CD4-positive, alpha-beta T cell treated with Interleukin-15 for 1 hour (primary cell): ENCODE measurements around the gene ZSCAN16.
A peak's percentile ranks its signal among the peaks of the same experiment; 100 is the strongest.

Experiments
- DNase-seq: peaks from one replicate; pipeline ENCODE4 v3.0.0-alpha.2; 2020

The ZSCAN16 gene

DNA sequence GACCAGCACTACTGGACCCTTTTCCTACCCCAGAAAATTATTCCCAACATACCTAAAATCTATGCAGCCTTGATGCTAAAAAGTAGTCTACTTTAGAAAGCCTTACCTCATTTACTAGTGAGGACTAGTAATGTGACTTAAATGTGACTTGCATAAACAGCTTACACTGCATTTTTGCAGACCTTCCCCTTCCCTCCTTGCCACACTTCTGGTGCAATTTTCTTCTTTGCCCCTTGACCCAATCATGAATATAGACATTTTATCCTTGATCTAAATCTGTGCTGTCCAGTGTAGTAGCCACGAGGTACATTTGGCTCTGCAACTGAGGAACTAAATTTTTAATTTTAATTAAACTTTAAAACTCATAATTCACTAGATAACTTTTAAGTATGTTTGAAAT lies 10.3 kb downstream of the ZSCAN16 start:
- DNase-seq = no peak

- DNase-seq = no peak
Measured at GRCh38 chr6:28135393-28135792, 11.0 kb downstream of the ZSCAN16 start.

DNA sequence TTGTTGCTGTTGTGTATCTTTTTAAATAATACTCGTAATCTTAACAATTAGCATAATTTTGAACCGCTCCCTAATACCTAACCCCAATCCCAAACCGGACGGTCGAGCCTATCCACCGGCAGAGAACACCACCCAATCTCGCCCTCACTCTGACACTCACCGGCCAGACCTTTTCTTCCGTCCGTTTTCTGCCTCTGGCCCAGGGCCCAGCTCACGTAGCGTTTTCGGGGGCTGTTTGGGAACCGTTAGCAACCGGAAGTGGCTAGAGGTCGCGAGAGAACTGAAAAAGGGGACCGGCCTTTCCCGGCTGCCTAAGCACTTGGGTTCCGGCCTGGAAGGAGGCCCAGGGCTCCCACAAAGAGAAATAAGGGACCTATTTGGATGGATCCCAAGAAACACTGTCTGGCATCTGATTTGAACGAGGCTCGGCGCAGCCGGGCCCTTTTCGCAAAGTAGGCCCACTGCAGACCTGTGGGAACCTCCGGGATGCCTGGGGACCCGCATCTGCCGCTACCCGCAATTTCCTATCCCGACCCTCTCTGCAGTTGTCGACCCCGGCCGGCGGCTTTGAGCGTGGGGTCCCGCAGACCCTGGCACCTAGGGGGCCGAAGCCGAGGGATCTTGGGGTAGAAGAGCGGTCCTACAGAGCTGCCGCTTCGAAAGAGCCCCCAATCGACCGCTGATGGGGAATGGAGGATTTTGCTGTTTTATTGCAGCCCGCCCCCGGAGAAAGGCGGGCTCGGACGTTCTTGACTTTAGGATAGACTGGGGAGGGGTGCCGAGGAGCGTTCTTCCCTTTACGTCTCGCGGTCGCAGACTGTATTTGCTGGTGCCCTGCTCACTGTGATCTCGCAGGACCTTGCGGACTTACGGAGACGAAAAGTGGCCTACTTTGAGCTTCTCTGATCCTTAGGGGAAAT lies 12.4 kb downstream of the ZSCAN16 start:
- DNase-seq = peak; percentile 81

DNA sequence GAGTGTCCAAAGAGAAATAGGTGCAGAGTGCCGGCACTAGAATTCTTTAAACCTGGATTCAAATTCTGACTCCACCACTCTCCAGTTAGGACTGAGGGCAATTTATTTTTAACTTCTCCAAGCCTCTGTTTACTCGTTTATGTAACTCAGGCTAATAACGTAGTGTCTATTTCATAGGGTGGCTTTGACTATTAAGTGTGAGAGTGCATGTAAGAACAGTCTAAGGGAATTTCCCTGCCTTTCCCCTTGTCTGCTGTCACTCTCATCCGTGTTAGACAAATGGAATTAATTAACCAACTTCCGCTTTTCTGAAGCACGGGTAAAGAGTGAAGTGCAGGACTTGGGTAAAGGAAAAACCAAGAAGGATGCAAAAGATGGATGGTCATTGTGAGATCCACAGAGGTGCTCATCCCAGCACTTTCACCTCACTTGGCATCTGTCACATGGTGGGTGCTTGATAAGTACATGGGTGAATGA lies 13.1 kb downstream of the ZSCAN16 start:
- DNase-seq = peak; percentile 45

- no peak for DNase-seq
Measured at GRCh38 chr6:28139860-28140543, 15.6 kb downstream of the ZSCAN16 start.

DNA sequence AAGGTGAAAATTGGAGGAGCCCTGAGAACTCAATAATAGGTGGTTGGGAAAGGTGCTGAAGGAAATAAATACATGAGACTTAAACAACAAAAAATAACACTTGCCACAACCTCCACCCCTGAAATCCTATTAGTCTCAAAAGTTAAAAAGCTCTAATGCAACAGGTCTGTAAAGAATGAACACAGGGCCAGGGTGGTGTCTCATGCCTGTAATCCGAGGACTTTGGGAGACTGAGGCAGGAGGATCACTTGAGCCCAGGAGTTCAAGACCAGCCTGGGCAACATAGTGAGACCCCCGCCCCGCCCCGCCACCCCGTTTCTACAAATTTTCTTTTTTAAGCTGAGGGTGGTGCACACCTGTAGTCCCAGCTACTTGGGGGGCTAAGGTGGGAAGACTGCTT lies 16.2 kb downstream of the ZSCAN16 start:
- no peak for DNase-seq

DNA sequence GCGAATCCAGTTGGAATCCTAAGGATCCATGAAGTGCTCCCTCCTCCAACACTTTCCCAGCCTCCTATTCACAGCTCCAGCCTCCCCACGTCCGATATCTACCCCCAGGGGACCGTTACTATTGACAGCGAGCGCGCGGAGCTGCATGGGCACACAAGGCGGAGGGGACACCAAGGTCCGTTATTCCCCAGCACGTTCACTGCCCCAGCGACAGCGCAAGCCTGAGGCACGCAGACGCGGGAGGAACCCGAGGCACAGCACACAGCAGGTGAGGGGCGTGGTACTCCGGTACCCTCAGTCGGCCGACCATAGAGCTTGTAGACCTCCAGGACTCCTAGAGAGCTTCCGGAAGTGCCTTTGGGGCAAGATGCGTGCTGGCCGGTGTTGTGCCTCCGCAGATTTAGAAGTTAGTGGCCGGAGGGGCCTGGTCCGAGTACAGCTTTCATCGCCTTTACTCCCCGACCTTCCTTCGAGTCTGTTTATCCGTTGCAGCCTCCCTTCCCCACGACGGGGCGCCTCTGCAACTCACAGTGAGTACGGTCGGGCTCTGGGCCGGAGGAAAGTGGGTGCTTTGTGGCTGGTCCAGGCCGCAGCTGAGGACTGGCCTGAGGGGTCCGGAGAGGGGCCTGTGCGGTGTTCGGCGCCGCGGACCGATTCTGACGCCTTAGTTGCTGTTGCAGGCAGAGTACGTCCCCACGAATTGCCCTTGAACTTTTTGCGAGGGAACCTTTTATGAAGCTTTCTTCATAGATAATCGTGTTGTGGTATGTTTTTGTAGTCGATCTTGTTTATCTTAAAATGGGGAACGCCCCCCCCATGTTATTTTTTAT lies 17.3 kb downstream of the ZSCAN16 start, which contains the start of gene ZKSCAN8:
Gene ZKSCAN8, plus strand, starts transcription at position 384 of the 830 bp plus-strand sequence. CDS start 6,525 bp downstream, outside the sequence.
- peak; percentile 87 for DNase-seq

- no peak for DNase-seq
Measured at GRCh38 chr6:28142446-28142845, 18.0 kb downstream of the ZSCAN16 start.

DNA sequence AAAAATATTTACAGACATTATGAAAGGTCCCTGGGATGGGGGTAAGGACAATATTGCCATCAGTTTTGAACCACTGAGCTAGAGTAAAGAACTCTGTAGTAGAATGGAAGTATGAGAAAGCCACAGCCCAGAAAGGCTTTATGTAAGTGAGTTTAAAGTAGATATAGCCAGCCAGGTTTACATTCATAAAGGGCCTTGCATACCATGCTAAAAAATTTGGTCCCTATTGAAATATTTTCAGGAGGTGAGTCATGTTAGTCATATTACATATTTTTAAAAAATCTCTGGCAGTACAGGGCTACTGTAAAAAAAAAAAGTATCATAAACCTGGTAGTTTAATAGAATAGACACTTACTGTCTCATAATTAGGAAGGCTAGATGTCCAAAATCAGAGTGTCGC lies 20.8 kb downstream of the ZSCAN16 start:
- no peak for DNase-seq

- DNase-seq = no peak
Measured at GRCh38 chr6:28152531-28152930, 28.1 kb downstream of the ZSCAN16 start.

DNA sequence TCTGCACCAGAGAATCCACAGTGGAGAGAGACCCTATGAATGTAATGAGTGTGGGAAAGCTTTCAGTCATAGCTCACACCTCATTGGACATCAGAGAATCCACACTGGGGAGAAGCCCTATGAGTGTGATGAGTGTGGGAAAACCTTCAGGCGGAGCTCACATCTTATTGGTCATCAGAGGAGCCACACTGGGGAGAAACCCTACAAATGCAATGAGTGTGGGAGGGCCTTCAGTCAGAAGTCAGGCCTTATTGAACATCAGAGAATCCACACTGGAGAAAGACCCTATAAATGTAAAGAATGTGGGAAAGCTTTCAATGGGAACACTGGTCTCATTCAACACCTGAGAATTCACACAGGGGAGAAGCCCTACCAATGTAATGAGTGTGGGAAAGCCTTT lies 29.1 kb downstream of the ZSCAN16 start:
- no peak for DNase-seq

- DNase-seq = no peak
Measured at GRCh38 chr6:28154357-28154756, 29.9 kb downstream of the ZSCAN16 start.

GRCh38 chr6:28158318-28158717 lies 33.9 kb downstream of the ZSCAN16 start:
- DNase-seq = no peak

DNA sequence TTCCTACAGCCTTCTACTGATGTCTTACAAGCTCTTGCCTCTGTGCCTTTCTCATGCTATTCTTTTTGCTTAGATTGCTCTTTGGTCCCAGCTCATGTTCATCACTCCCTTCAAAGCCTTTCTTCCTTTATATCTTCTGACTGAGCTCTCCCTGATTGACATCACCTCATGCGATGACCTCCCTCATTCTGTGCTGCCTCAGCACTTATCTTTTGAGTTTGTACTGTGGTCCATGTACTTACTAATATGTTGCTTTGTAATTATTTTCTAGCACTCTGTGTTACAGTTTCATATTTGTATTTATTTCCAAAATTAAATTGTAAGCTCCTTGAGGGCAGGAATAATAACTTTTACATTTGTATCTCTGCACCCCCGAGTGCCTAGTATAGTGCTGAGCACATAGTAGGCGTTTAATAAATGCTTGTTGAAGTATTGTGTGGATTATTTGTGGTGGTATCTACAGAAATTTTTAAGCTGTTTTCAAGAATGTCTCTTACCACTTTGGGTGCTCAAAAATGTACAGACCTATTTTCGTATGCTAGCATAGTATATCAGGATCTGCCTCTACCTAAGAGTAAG lies 34.7 kb downstream of the ZSCAN16 start:
- no peak for DNase-seq

DNA sequence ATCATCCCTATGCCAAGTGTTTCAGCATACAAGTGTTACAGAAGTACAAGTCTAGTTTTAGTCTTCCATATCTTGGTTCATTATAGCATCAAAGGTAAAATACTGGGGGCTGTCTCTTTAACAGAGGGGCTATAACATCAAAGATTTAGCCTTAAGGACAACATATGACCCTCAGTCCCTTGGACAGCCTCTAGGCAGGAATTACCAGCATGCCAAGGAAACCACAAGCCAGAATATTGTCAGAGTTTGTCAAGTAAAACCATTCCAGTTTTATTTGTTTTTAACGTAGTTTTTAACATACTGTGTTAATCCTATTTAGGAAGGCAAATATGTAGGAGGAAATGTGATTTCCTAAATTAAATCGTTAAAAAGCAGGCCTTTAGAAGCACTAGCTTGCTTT lies 35.8 kb downstream of the ZSCAN16 start:
- DNase-seq = no peak

DNA sequence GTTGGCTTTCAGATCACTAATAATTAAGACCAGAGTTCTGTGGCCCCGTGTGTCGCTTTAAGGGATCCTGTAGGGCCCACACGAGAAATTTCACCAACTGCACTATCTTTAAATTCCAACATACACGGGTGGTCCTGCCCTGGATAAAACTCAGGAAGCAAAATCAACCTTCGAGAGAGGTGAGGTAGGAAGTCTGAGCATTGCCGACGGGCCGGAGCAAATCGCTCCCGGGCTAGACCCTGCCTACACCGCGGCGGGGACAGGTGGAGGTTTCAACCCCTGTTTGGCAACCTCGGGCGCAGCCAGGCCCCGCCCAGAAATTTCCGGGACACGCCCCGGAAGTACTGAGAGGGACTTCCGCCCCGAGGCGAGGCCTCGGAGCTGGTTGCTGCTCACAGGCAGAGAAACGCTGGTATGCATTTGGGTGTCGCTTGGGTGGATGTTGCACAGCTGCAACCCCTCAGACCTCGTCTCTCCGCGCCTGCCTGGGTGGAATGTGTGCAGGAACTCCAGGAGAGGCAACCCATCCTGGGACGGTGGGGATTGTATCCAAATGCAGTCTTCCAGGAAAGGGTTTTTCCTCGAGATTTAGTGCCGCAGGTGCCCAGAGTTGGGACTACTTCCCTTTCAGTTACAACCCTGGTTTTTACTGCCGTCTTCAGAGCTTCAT lies 37.1 kb downstream of the ZSCAN16 start:
- peak; percentile 85 for DNase-seq

- no peak for DNase-seq
Measured at GRCh38 chr6:28165563-28165962, 41.2 kb downstream of the ZSCAN16 start.

DNA sequence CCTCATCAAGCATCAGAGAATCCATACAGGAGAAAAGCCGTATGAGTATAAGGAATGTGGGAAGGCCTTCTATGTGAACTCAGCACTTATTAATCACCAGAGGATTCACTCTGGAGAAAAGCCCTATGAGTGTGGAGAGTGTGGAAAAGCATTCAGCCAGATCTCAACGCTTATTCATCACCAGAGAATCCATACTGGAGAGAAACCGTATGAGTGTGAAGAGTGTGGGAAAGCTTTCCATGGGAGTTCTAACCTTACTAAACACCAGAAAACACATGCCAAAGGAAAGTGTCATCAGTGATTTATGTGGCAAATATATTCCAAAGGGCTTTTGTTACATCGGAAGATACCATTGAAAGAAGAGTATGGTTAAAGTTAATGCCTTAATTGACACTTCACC lies 42.7 kb downstream of the ZSCAN16 start:
- no peak for DNase-seq

GRCh38 chr6:28167926-28168325 lies 43.5 kb downstream of the ZSCAN16 start:
- DNase-seq = no peak

GRCh38 chr6:28171271-28171670 lies 46.9 kb downstream of the ZSCAN16 start:
- no peak for DNase-seq

- no peak for DNase-seq
Measured at GRCh38 chr6:28172006-28172405, 47.6 kb downstream of the ZSCAN16 start.

GRCh38 chr6:28176373-28176772 lies 52.0 kb downstream of the ZSCAN16 start:
- no peak for DNase-seq
